Measurements from ENCODE around the gene PKLR.

GRCh38 chr1:155322571-155322952 is 21.3 kb upstream of the PKLR start:
- no peak for TF ChIP-seq CTCF (IDR thresholded peaks at IDR 0.05; ENCODE audit: low read depth, low read length, missing input control)
- no peak for TF ChIP-seq GABPA (IDR thresholded peaks at IDR 0.05 in 1 of 2, conservative IDR thresholded peaks at IDR 0.05 in 1 of 2)
- TF ChIP-seq RAD21 (IDR thresholded peaks at IDR 0.05), result no peak
- no peak for TF ChIP-seq TAF1 (conservative IDR thresholded peaks at IDR 0.05)
- no peak for TF ChIP-seq FOXA1 (IDR thresholded peaks at IDR 0.05)
- TF ChIP-seq MAX (IDR thresholded peaks at IDR 0.05), result no peak
- no peak for TF ChIP-seq EGR1 (IDR thresholded peaks at IDR 0.05; ENCODE audit: low read depth in 2 of 2)
